HG03060 (cell line): ENCODE data around the gene SUPT16H.

ENCODE experiments used
- ATAC-seq: cut with Tn5 transposase; IDR thresholded peaks from one replicate; pipeline ENCODE4 v1.9.1; 2021; ENCODE audit warnings: low read depth, moderate number of reproducible peaks; ENCODE audit not compliant: unreplicated experiment

SUPT16H gene

GRCh38 chr14:21369949-21370679 is 13.7 kb downstream of the SUPT16H start:
- ATAC-seq: no peak

DNA sequence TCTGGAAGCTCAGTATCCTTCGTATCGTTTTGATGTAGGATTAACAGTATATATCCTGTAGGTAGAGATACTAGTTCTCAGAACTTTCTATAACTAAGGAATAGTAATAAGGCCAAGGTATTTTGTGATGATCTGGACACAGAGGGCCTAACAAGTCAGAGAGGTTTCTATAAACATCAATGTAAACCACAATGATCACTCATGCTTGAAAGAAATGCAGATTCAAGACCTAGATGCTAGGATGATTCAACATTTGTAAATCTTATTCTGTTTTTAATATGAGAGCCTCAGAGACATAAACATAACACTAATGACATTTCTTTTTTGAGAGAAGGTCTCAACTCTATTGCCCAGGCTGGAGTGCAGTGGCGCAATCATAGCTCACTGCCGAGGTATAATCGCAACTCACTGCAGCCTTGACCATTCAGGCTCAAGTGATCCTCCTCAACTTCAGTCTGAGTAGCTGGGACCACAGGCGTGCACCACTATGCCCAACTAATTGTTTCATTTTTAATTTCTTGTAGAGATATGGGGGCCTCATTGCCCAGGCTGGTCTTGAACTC is 16.2 kb downstream of the SUPT16H start:
- no peak for ATAC-seq

- ATAC-seq: no peak
Observed at GRCh38 chr14:21356511-21356910, 27.3 kb downstream of the SUPT16H start.

DNA sequence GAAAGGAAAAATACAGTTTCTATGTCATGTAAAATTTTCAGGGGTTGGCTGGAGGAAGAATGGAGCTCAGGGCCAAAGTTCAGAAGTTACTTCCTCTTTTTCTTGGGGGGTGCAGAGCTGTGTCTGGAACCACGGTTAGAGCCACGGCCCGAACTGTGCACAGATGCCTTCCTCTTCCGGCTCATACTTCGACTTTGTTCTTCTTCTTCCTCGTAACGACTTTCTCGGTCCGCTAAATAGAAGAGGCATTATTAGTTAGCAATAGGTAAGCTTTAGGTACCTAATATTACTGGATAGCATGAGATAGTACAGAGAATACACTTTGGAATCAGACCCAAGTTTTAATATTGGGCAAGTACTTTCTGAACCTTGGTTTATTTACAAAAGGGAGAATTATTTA is 31.2 kb downstream of the SUPT16H start:
- no peak for ATAC-seq

- ATAC-seq: no peak
Observed at GRCh38 chr14:21350539-21350938, 33.3 kb downstream of the SUPT16H start.

GRCh38 chr14:21347201-21347600 is 36.6 kb downstream of the SUPT16H start:
- ATAC-seq: no peak

GRCh38 chr14:21346532-21347135 is 37.2 kb downstream of the SUPT16H start:
- ATAC-seq: no peak

DNA sequence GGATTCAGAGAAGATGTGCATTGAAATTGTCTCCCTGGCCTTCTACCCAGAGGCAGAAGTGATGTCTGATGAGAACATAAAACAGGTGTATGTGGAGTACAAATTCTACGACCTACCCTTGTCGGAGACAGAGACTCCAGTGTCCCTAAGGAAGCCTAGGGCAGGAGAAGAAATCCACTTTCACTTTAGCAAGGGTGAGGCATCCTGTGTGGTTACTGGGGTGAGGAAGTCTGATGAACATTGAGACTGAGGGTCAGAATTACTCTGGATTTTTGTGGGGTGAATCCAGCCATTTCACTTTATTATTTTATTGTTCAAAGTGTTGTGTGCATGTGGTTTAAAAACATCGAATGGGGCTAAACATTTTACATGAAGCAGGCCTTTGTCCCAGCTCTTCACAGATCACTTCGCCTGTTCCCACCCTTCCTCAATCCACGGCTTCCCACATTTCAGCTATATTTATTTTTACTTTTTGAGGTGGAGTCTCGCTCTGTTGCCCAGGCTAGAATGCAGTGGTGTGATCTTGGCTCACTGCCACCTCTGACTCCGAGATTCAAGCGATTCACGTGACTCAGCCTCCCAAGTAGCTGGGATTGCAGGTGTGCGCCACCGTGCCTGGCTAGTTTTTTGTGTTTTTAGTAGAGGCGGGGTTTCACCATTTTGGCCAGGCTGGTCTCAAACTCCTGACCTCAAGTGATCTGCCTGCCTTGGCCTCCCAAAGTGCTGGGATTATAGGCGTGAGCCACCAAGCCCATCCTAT is 40.6 kb downstream of the SUPT16H start:
- no peak for ATAC-seq

- no peak for ATAC-seq
Observed at GRCh38 chr14:21334202-21334906, 49.5 kb downstream of the SUPT16H start.

DNA sequence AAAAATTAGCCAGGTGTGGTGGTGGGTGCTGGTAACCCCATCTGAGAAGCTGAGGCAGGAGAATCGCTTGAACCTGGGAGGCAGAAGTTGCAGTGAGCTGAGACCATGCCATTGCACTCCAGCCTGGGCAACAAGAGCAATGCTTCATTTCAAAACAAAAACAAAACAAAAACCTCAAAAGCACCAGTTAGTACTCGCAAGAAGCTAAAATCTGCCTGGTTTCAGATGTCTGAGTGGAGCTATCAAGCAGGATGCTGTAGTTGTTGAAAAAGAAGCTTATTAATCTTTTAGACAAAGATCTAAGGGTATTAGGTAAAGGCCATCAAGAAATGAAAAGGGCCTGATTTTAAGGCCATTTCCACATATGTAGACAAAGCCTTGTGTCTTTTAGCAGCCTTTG is 50.9 kb downstream of the SUPT16H start:
- no peak for ATAC-seq

DNA sequence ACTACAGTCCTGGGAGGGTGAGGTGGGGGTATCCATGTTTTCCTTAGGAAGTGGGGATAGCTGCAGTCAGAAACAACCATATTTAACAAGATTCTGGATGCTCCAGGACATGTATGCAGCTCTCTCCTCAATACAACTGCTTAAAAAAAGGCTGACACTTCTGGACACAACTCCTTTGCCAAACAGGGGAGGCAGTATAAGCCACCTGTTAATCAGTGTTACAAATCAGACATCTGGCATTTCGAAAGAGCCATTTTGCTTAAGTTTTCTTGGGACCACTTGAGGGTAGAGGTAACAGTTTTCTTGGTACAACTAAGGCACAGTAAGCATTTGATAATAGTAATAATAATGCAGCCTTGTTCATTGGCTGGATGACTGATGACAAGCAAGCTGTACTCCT is 56.8 kb downstream of the SUPT16H start:
- ATAC-seq: no peak

DNA sequence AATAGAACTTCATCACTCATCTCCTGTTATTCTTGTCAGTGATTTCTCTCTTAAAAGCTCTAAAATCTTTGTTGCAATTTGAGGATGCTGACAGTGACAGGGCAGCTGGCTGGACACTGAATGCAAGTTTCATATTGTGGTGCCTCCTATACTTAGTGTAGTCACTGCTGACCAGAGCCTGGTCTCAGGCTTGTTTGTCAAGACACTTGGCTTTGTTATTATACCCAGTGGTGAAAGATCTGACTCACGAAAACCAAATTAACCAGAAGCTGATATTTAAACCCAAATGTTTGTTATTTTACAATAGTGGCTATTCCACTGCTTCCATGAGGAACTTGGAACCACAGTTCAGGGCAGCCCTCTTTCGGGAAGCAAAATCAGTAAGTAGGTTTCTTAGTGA is 61.1 kb downstream of the SUPT16H start:
- ATAC-seq: no peak

GRCh38 chr14:21320913-21321312 is 62.9 kb downstream of the SUPT16H start:
- no peak for ATAC-seq

DNA sequence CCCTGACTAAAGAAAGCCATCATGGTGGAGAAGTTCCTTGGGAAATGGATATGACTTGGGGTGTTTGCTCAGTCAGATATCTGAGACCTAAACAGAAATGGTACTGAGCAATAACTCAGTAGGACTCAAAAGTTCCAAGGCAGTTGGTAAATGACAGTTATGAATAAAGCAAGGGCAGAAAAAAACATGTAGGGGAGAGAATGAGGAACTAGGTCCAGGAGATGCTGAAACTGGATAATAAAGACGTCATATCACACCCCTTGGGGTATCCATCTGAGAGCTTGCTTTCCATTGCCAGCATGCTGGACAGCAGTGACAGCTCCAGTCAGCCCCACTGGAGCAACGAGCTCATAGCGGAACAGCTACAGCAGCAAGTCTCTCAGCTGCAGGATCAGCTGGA is 66.4 kb downstream of the SUPT16H start:
- no peak for ATAC-seq

- no peak for ATAC-seq
Observed at GRCh38 chr14:21313512-21313911, 70.3 kb downstream of the SUPT16H start.

- ATAC-seq: no peak
Observed at GRCh38 chr14:21311614-21312013, 72.2 kb downstream of the SUPT16H start.

- no peak for ATAC-seq
Observed at GRCh38 chr14:21309956-21310355, 73.9 kb downstream of the SUPT16H start.

GRCh38 chr14:21309238-21309636 is 74.6 kb downstream of the SUPT16H start:
- no peak for ATAC-seq

GRCh38 chr14:21308479-21309237 is 75.2 kb downstream of the SUPT16H start:
- no peak for ATAC-seq

DNA sequence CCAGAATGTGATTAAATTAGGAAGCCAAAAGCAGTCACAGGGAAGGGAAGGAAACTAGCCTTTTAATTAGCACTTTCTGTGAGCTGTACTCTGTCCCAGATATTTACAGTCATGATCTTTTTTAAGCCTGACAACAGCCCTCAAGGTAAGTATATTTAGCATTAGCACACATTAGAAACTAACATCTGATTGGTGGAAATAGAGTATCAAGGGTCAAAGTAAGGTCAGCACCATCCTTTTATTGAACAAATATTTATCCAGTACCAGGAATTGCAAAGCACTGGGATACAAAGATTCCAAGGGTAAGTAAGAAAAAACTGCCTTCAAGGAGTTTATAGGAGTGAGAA is 75.7 kb downstream of the SUPT16H start:
- ATAC-seq: no peak
